NB4 (cell line): ENCODE results near the gene HYAL3.

ENCODE experiments used
- MYC ChIP-seq: IDR thresholded peaks from 2 replicates; pipeline ENCODE4 v1.6.1; 2011; ENCODE audit warnings: low read depth, low read length
- POLR2A ChIP-seq: IDR thresholded peaks from 2 replicates; pipeline ENCODE4 v1.6.1; 2011; ENCODE audit warnings: mild to moderate bottlenecking; ENCODE audit not compliant: insufficient read length; ENCODE audit errors: extremely low read depth
- TF ChIP-seq, protein P1 (sequence below): IDR thresholded peaks from one replicate; pipeline ENCODE4 v1.5.1; 2012; ENCODE audit warnings: low read depth, low read length
- TF ChIP-seq, protein P2 (sequence below): IDR thresholded peaks from 2 replicates; pipeline ENCODE4 v1.6.1; 2011; ENCODE audit warnings: low read depth, low read length

DNA sequence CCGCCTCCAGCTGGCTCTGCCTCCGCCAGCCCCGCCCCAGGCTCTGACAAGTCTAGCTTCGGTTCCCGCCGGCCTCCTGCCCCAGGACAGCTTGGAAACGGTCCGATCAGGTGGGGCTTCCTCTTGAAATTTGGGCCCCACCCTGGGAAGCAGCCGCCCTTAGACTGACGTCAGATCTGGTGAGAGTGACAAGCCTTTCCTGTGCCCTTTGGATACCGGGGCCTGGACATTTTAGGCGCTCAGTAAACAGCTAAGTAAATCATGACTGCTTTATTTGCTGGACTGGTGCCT, 378 bp upstream of the HYAL3 start:
- TF ChIP-seq, protein P1, sequence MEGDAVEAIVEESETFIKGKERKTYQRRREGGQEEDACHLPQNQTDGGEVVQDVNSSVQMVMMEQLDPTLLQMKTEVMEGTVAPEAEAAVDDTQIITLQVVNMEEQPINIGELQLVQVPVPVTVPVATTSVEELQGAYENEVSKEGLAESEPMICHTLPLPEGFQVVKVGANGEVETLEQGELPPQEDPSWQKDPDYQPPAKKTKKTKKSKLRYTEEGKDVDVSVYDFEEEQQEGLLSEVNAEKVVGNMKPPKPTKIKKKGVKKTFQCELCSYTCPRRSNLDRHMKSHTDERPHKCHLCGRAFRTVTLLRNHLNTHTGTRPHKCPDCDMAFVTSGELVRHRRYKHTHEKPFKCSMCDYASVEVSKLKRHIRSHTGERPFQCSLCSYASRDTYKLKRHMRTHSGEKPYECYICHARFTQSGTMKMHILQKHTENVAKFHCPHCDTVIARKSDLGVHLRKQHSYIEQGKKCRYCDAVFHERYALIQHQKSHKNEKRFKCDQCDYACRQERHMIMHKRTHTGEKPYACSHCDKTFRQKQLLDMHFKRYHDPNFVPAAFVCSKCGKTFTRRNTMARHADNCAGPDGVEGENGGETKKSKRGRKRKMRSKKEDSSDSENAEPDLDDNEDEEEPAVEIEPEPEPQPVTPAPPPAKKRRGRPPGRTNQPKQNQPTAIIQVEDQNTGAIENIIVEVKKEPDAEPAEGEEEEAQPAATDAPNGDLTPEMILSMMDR = no peak
- TF ChIP-seq POLR2A (no peak), MYC (peak; percentile 62)
- TF ChIP-seq, protein P2, sequence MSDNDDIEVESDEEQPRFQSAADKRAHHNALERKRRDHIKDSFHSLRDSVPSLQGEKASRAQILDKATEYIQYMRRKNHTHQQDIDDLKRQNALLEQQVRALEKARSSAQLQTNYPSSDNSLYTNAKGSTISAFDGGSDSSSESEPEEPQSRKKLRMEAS = no peak
